ENCODE results near the gene MCEMP1. TPM values are rescaled to one million over a fixed set of nuclear protein-coding genes. Genes with fewer than 3 reads are reported as not detected.
A peak's percentile ranks its signal among the peaks of the same experiment; 100 is the strongest.

The MCEMP1 gene
- total RNA-seq, 1 experiment from 2014 or later: 4.0 TPM

- no peak within 1 kb of the TSS for H3K27ac ChIP-seq (ENCODE audit: low read depth, low read length, poor library complexity, severe bottlenecking)
- intact Hi-C loops (cut with micrococcal nuclease; ENCODE audit: unreplicated experiment): no loop called here
- TF ChIP-seq CTCF (conservative IDR thresholded peaks at IDR 0.05; ENCODE audit: low read depth, low read length): no peak
- TF ChIP-seq EZH2 (IDR thresholded peaks at IDR 0.05; ENCODE audit: borderline replicate concordance, low read depth, low read length, poor library complexity, severe bottlenecking): no peak
- no peaks in the 10 kb centered on the region for H3K36me3 ChIP-seq (ENCODE audit: insufficient read depth, low read length, poor library complexity, severe bottlenecking)
- H3K4me3 ChIP-seq (ENCODE audit: low read depth, low read length, poor library complexity, severe bottlenecking): no peak within 1 kb of the TSS
- no peak for DNase-seq (ENCODE audit: low spot score)
- POLR2A ChIA-PET (ENCODE audit: low non-redundant PET): no interaction called here
- H3K27me3 ChIP-seq (replicated peaks; ENCODE audit: insufficient read depth, low read depth, low read length, poor library complexity): no peaks in the 10 kb centered on the region
- BruUV-seq (replicated peaks): no TSS peak
- no peaks in the 10 kb centered on the region for H3K9me3 ChIP-seq (ENCODE audit: low read depth, low read length, poor library complexity, severe bottlenecking)
- CTCF ChIA-PET: no interaction called here
- H3K4me1 ChIP-seq (ENCODE audit: insufficient read depth, low read length, poor library complexity, severe bottlenecking): peaks cover 16% of the 10 kb centered on the region
These were observed 43.2 kb upstream of the MCEMP1 start, which contains the start of gene PCP2 for GRCh38 chr19:7633698-7634097. TSS of gene PCP2 (minus strand) at chr19:7633719. CDS start at chr19:7633457, 262 bp downstream.

GRCh38 chr19:7635670-7636069 lies 41.2 kb upstream of the MCEMP1 start:
- ChIA-PET CTCF (no interaction called here), POLR2A (ENCODE audit: low non-redundant PET) (no interaction called here)
- Histone ChIP-seq H3K4me3 (ENCODE audit: low read depth, low read length, poor library complexity, severe bottlenecking) (peak overlapping the region; percentile 79), H3K9me3 (ENCODE audit: low read depth, low read length, poor library complexity, severe bottlenecking) (no peaks in the 10 kb centered on the region), H3K27me3 (replicated peaks; ENCODE audit: insufficient read depth, low read depth, low read length, poor library complexity) (no peaks in the 10 kb centered on the region), H3K4me1 (ENCODE audit: insufficient read depth, low read length, poor library complexity, severe bottlenecking) (peaks cover 10% of the 10 kb centered on the region), H3K27ac (ENCODE audit: low read depth, low read length, poor library complexity, severe bottlenecking) (no peak overlapping the region), H3K36me3 (ENCODE audit: insufficient read depth, low read length, poor library complexity, severe bottlenecking) (no peaks in the 10 kb centered on the region)
- no peak for TF ChIP-seq EZH2 (IDR thresholded peaks at IDR 0.05; ENCODE audit: borderline replicate concordance, low read depth, low read length, poor library complexity, severe bottlenecking)
- no peak for TF ChIP-seq CTCF (conservative IDR thresholded peaks at IDR 0.05; ENCODE audit: low read depth, low read length)
- BruUV-seq (replicated peaks): no TSS peak
- no peak for DNase-seq (ENCODE audit: low spot score)
- intact Hi-C loops (cut with micrococcal nuclease; ENCODE audit: unreplicated experiment): no loop called here

- H3K9me3 ChIP-seq (ENCODE audit: low read depth, low read length, poor library complexity, severe bottlenecking): no peaks in the 10 kb centered on the region
- no TSS peak for BruUV-seq (replicated peaks)
- DNase-seq (ENCODE audit: low spot score): peak; percentile 54
- no peaks in the 10 kb centered on the region for H3K36me3 ChIP-seq (ENCODE audit: insufficient read depth, low read length, poor library complexity, severe bottlenecking)
- TF ChIP-seq EZH2 (IDR thresholded peaks at IDR 0.05; ENCODE audit: borderline replicate concordance, low read depth, low read length, poor library complexity, severe bottlenecking): no peak
- TF ChIP-seq CTCF (conservative IDR thresholded peaks at IDR 0.05; ENCODE audit: low read depth, low read length): no peak
- ChIA-PET CTCF (no interaction called here), POLR2A (ENCODE audit: low non-redundant PET) (no interaction called here)
- peak overlapping the region; percentile 79 for H3K4me3 ChIP-seq (ENCODE audit: low read depth, low read length, poor library complexity, severe bottlenecking)
- H3K27ac ChIP-seq (ENCODE audit: low read depth, low read length, poor library complexity, severe bottlenecking): no peak overlapping the region
- no peaks in the 10 kb centered on the region for H3K27me3 ChIP-seq (replicated peaks; ENCODE audit: insufficient read depth, low read depth, low read length, poor library complexity)
- intact Hi-C loops (cut with micrococcal nuclease; ENCODE audit: unreplicated experiment): no loop called here
- peaks cover 9% of the 10 kb centered on the region for H3K4me1 ChIP-seq (ENCODE audit: insufficient read depth, low read length, poor library complexity, severe bottlenecking)
These were observed 40.6 kb upstream of the MCEMP1 start for GRCh38 chr19:7636317-7636690.

Data from A673 (cell line).